Smooth muscle cell of the brain vasculature (primary cell): ENCODE data around the gene CYBC1.
"Not testable (repeated sequence)": the region's sequence is repeated elsewhere in the genome, so short reads cannot be mapped to it uniquely, and the experiment has no call there.

Source experiments
- DNase-seq: peaks from one replicate; pipeline ENCODE4 v3.0.0-alpha.2; 2012; ENCODE audit warnings: low read depth, low spot score

CYBC1 gene

GRCh38 chr17:82479602-82480001, 29.1 kb upstream of the CYBC1 start:
- no peak for DNase-seq

DNA sequence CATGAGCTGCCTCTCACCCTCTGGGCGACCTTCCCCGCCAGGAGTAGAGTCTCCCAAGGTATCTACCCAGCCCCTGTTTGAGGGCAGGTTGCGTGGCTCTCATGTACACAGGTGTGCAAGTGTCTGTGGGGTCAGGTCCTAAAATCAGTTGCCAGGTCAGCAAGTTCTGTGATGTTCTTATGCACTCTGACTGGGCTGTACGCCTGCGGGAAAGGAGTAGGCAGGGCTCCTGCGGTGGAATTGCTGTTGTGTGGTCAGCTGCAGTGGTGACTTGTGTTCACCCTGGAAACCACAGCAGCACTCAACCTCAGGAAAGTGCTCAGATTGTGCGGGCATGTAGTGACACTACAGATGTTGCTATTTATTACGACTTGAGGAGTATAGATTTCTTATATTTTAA, 27.4 kb upstream of the CYBC1 start:
- DNase-seq, result no peak

- DNase-seq, result no peak
Measured at GRCh38 chr17:82475458-82475857, 24.9 kb upstream of the CYBC1 start.

GRCh38 chr17:82474223-82475010, 23.9 kb upstream of the CYBC1 start:
- no peak for DNase-seq

DNA sequence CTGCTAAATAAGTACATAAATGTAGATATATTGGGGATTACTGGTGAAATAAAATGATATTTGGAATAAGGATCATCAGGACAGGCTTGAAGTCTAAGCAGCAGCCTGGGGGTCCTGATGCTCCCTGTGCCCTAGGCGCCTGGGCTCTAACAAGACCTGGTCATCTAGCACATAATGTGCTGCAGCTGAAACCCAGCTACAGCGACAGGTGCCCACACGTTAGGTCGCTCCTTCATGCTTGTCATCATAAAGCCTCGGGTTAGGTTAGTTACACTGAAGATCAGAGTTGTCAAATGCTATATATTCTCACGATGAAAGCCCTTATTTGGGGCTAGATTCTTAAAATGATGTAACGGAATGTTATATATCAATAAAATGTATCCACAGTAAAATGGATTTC, 19.5 kb upstream of the CYBC1 start:
- DNase-seq, result no peak

DNA sequence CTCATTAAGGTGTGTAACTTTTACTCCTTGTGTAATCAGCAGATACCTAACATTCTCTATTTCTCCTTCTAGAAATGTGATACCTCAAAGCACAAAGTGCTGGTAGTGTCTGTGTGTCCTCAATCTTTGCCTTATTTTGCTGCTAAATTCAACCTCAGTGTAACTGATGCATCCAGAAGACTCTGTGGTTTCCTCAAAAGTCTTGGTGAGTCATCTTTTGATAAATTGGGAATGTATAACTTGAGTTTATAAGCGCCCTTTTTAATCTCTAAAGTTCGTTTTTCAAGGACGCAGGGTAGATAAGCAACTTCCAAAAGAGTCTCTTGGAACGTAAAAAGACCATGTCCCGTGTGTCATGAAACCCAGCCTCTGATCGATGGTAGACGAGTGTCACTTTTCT, 18.1 kb upstream of the CYBC1 start:
- no peak for DNase-seq

GRCh38 chr17:82465023-82465603, 14.6 kb upstream of the CYBC1 start:
- no peak for DNase-seq

GRCh38 chr17:82464567-82464929, 14.0 kb upstream of the CYBC1 start:
- DNase-seq, result no peak

DNA sequence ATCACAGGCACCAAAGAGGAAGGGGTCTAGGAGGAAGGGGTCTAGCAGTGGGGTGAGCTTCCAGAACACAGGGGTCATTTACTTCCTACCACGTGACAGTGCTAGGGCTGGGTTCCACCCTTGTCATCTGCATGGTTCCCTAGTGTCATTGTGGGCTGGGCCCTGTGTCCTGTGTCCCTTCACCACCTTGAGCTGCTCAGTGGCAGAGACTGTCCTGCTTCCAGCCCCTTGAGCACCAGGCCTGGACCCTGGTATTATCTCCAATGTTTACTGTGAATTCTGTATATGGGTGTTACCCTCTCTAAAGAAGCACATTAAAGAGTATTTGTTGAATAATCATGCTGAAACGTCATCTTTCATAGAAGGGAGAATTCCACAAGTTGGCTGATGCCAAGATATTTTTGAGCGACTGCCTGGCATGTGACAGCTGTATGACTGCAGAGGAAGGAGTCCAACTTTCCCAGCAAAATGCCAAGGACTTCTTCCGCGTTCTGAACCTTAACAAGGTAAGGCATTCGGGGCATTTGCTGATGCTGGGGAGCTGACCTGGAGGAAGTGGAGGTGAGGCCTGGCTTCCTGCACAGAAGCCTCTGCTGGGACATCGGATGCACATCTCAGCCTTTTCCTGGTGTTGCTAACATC, 13.5 kb upstream of the CYBC1 start:
- no peak for DNase-seq

- DNase-seq, result no peak
Measured at GRCh38 chr17:82463391-82463790, 12.8 kb upstream of the CYBC1 start.

- no peak for DNase-seq
Measured at GRCh38 chr17:82461827-82462524, 11.4 kb upstream of the CYBC1 start.

DNA sequence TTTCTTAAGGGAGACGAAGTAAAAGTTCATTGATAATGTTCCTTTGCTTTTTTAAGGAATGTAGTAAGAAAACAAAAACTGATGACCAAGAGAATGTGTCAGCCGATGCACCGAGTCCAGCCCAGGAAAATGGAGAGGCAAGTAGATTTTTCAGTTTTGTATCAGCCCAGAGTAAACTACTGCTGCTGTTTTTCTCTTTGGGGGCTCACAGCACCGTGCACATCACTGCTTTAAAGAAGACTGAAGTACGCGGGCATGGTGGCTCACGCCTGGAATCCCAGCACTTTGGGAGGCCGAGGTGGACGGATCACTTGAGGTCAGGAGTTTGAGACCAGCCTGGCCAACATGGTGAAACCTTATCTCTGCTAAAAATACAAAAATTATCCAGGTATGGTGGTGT, 9.4 kb upstream of the CYBC1 start:
- DNase-seq, result not testable (repeated sequence)

DNA sequence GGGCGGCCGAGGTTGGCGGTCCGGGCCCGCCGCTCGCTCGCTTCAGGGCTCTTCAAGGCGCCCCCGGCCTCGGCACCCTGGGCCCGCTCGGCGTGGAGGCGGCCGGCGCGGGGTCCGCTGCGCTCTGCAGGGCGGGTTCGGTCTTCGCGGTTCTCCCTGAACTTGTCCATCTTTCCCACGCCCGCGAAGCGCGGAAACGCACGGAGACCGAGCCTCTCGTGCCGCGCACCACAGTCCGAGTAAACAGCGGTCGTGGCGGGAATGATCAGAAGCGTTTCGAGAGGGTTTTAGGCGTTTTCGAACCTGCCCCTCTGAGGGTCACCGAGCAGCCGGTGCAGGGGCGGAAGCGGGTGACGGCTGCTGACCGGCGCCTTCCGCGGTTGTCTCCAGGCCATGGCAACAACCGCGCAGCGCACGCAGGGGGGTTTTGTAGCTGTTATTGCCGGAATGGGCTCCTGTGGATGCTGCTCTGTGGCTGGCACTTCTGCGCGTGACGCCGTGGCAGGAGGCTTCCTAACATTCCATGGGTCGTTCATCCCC, 8.4 kb upstream of the CYBC1 start:
- no peak for DNase-seq

DNA sequence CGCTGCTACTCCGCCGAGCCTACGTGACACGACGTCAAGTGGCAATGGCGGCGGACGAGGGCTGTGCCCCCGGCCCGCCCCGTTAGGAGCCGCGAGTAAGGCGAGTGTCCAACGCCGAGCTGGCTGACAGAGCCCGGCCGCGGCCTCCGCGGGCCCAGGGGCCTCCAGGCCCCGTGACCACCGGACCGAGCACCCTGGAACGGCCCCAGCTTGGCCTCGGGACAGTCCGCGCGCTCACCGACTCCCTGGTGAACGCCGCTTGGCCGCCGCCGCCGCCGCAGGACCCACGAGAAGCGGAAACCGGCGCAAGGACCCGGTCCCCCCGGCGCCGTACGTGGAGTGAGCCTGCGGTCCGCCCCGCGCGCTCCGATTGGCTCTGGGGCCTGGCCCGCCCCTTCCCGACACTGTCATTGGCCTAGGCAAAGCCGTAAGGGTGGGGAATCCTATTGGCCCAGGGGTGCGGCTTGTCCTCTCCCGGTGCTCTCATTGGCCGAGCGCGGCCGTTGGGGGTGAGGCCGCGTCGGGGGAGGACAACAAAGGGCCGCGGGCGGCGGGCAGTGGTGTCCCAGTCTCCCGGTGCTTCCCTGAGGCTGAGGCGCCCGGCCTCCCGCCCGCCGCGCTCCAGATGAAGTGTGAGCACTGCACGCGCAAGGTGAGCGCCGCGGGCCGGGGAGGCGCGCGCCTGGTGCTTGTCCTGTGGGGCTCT, 7.8 kb upstream of the CYBC1 start, which contains the start of gene NARF:
Gene NARF (plus strand): TSS at position 563 of the 706 bp plus-strand sequence. CDS start 63 bp downstream, at position 626.
- DNase-seq, result peak; percentile 96

GRCh38 chr17:82457929-82458178, 7.3 kb upstream of the CYBC1 start:
- no peak for DNase-seq

- no peak for DNase-seq
Measured at GRCh38 chr17:82457073-82457928, 6.7 kb upstream of the CYBC1 start.

DNA sequence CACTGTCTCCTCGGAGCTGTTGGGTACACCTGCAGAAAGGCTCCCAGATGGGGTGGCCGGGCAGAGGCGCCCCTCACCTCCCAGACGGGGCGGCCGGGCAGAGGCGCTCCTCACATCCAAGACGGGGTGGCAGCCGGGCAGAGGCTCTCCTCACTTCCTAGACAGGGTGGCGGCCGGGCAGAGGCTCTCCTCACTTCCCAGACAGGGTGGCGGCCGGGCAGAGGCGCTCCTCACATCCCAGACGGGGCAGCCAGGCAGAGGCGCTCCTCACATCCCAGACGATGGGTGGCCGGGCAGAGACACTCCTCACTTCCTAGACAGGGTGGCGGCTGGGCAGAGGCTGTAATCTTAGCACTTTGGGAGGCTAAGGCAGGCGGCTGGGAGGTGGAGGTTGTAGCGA, 3.2 kb upstream of the CYBC1 start:
- DNase-seq, result not testable (repeated sequence)

GRCh38 chr17:82453151-82453550, 2.6 kb upstream of the CYBC1 start:
- DNase-seq, result not testable (repeated sequence)

DNA sequence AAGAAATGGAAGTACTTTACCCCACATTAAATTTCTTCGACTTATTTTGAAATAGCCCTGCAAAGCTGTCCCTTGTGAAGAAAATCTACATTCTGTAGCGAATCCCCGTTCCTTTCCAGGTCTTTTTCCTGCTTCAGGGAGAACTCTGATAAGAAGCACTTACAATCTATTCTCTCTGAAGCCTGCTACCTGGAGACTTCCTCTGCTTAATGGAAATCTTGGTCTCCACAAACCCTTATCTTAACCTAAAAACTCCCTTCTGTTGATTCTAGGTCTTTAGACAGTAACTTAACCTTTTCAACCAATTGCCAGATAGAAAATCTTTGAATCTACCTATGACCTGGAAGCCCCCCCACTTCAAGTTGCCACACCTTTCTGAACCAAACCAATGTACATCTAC, 1.6 kb upstream of the CYBC1 start:
- no peak for DNase-seq

DNA sequence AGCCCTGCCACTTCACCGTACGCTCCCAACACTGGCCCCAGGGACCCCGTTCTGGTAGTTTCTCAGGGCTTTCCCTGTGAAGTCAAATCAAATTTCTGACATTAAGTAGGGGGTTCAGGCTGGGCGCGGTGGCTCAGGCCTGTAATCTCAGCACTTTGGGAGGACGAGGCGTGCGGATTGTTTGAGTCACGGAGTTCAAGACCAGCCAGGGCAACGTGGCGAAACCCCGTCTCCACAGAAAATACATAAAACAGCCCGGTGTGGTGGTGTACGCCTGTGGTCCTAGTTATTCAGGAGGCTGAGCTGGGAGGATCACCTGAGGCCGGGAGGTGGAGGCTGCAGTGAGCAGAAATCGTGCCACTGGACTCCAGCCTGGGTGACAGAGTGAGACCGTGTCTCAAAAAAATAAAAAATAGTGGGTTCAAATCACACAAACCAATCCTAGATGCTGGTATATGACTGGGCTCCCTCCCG, 632 bp downstream of the CYBC1 start:
- DNase-seq, result no peak
